COLO668 (cell line): ENCODE results near the gene NTM.

Experiments
- DNase-seq: peaks from one replicate; lab custom pipeline; 2025; ENCODE audit not compliant: unreplicated experiment; lab: John Stamatoyannopoulos, UW

NTM gene

GRCh38 chr11:132228746-132229325, 858.4 kb downstream of the NTM start:
- DNase-seq, result no peak

- no peak for DNase-seq
Observed at GRCh38 chr11:132231656-132232347, 861.4 kb downstream of the NTM start.

GRCh38 chr11:132234878-132235277, 864.5 kb downstream of the NTM start:
- no peak for DNase-seq

- no peak for DNase-seq
Observed at GRCh38 chr11:132237781-132238180, 867.4 kb downstream of the NTM start.

GRCh38 chr11:132238331-132238866, 868.0 kb downstream of the NTM start:
- no peak for DNase-seq

GRCh38 chr11:132240374-132240773, 870.0 kb downstream of the NTM start:
- DNase-seq, result no peak

DNA sequence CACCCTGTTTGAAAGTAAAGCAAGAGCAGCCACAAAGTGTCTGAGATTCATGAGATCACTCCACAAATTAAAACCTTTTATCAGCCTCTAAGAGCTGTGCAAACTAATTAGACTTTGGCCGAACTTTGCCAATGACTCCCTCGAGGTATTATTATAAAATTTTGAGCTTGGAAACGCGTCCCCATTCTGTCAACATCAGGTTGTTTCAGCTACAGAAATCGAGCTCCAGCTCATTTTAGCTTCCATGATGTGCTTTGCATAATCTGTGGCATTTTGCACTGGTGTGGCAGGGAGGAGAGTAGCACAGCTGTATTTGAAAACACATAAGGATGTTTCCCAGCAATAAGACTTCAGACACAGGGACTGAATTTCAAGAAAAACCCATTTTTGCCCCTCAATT, 872.2 kb downstream of the NTM start:
- DNase-seq, result no peak

- no peak for DNase-seq
Observed at GRCh38 chr11:132244846-132245245, 874.4 kb downstream of the NTM start.

- no peak for DNase-seq
Observed at GRCh38 chr11:132245403-132246385, 875.3 kb downstream of the NTM start.

- DNase-seq, result no peak
Observed at GRCh38 chr11:132248580-132248979, 878.2 kb downstream of the NTM start.

GRCh38 chr11:132249256-132249655, 878.8 kb downstream of the NTM start:
- DNase-seq, result no peak

- no peak for DNase-seq
Observed at GRCh38 chr11:132251061-132251460, 880.6 kb downstream of the NTM start.

DNA sequence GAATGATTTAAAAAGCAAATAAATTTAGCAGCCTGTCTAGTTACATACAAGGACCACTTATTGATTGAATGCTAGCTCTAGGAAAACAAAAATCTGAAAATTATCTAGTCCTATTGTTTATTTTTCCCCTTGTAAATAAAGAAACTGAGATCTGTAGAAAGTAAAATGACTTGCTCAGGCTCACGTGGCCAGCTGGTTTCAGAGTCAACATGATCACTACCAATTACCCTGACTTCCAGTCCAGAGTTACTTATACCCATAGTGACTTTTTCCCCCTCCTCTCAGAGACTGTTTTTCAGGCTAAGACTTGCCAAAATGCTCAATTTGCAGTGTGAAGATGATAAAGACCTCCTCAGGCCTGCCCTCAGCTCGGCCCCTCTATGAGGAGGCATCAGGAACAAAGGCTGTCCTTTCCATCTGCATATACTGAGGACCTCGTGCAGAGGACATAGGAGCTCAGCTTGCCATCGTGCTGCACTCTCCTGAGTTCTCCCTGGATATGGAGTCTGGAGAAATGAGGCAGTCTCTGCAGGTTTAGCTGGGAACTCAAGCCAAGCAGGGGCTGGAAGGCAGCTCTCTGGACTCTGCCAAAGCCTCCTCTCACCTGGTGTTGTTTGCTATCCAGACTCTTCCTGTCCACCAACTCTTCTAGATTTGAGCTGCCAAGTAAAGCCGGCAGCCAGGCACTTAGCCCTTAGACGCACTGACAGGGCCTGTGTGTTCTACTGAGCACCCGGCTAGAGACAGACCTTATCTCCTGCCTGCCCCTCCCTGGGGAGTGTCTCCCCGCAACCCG, 883.3 kb downstream of the NTM start:
- DNase-seq, result no peak

GRCh38 chr11:132254906-132255305, 884.5 kb downstream of the NTM start:
- DNase-seq, result no peak

DNA sequence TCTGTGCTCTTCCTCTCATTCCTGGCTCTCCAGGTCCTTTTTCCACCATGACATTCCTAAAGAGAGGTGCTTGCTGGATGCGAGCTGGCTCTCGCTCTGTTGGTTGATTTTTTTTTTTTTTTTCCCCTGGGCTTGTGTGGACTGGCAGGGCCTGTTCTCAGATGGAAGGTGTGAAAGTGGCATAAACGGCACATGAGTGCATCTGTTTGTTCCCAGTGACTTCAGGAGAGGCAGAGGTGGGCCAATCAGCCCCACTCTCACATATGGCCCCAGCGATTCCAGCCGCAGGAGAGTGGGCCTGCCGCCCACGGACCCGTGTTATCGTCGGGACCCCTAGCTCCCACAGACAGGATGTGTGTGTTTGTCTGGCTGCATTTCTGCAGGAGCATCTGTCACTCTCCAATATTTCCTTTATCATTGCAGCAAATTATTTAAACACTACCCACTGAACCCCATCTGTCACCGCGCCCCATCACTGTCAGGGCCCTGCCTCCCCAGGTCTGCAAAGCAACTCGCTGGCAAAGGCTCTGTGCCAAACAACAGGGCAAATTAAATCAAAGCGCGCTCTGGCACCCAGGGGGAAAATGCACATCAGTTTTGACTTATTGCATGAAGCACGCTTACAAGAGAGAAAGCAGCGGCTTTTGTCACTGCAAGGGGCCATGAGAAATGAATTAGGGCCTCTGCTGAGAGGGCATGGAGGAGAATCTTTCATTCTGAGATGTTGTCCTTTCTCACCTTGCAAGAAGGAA, 886.3 kb downstream of the NTM start:
- no peak for DNase-seq

GRCh38 chr11:132257871-132258270, 887.5 kb downstream of the NTM start:
- no peak for DNase-seq

GRCh38 chr11:132258875-132259274, 888.5 kb downstream of the NTM start:
- DNase-seq, result no peak

DNA sequence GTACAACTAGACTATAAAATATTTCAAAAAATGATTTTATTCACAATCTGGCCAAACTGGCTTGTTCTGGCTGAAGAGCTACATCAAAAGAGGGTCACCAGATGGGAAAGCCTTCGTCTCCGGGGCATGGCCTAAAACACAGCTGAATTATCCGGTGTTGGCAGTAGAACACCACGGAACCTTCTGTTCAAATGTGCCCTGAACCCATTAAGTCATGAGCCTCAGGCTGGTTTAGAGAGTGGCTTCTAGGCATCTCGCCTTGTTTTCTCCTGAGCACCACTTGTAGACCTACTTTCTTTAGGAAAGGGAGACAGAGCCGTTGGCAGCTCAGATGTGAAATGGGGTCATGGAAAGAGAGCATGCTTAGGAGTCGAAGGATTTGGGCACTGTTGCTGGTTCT, 890.2 kb downstream of the NTM start:
- no peak for DNase-seq

- no peak for DNase-seq
Observed at GRCh38 chr11:132263241-132263640, 892.8 kb downstream of the NTM start.

- no peak for DNase-seq
Observed at GRCh38 chr11:132263875-132264274, 893.5 kb downstream of the NTM start.
